Measurements from ENCODE around the gene PRIMA1. TPM values are rescaled to one million over a fixed set of nuclear protein-coding genes. Genes with fewer than 3 reads are reported as not detected.

PRIMA1 gene
- total RNA-seq, 2 donors from 2014 or later = 1.8 to 5.3 TPM

DNA sequence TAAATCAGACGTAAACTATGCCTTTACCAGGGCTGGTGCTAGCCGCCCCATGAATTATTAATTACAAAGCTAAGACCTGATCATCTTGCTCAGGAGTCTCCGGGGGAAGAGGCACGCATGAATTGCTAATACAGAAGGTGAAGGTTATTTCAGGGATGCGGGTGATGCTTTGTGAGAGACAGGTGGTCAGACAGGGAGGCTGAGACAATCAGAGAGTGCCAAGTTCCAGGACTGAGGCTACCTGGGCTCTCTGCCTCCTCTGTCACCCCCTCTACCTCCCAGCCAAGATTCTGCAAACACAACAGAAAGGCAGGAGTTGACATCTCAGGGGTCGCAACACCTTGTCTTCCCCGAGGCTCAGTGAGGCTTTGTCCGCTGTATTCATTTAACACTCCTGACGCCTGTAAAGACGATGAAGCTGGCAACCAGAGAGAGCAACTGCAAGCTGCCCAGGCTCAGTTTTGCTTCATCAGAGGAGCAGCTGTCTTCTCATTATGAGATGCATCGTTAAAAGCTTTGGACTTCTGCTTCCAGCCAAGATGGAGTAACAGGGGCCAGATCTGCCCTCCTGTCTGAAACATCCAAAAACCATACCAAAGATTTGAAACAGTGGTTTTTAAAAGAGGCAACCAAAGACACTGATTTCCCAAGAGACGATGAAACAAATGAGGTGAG is 46.6 kb downstream of the PRIMA1 start:
- DNase-seq (no peak), ATAC-seq (no peak)
- intact Hi-C loops (cut with DNase I, micrococcal nuclease) = no loop called here

DNA sequence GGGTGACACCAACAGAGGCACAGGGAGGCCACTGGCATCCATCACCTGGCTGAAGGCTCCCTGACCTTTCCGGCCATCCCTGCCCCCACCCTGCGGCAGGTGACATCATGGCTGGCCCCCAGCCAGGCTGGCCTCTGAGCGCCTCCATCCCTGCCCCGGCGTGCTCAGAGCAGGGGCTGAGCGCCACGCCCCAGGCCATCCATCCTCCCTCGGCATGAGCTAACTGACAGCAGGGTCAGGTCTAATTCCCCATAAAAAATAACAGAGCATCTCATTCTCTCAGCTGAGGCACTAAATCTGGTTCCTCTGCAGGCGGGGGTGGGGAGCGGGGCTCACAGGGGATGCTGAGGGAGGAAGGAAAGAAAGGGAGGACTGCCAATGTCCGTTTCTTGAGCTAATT is 50.7 kb downstream of the PRIMA1 start:
- intact Hi-C loops (cut with DNase I, micrococcal nuclease) = no loop called here
- no peak for DNase-seq
- no peak for ATAC-seq

DNA sequence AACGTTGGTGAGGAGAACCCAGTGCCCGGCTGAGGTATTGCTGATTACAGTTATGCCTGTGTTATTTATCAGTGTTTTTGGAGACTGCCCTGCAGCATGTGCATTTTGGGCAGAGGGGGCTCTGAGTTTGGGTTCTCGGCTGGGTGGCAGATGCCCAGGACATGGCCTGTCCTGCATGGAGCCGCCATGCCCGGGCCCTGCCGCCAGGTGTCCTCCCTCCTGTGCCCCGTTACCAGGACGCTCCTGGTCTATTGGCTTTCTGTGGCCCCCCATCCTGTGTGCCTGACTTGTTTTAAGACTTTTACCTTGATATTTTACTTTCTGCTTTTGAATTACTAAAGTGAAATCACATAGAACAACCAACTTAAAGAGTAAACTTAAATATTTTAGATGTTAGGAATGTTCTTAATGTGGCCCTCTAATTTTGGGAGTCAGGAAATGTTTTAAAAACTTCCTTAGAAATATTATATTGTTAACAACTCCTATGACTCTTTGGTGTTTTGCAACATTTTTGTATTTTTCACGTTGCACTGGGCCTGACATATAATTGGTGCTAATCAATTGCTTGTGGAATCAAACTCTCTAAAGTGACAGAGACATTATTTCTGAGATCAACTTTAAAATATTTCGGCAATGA is 51.8 kb downstream of the PRIMA1 start:
- ATAC-seq (no peak), DNase-seq (no peak)
- intact Hi-C loops (cut with DNase I, micrococcal nuclease) = no loop called here

DNA sequence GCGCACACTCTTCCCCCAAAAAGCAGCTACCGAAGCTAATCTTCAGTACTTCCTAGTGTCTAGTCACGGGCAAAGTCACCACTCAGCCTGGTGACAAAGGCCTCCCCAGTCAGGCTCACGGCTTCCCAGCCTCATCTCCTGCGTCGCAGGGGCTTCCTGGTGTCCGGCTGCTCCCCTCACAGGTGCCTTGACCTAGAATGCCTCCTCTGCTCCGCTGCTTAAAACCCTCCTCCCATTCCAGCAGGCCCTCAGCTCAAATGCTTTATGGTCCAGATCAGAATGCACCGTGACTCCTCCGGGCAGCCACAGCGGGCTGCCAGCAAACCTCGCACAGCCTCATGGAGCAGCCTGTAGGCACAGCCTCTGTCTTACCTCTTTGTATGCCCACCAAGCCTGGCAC is 53.1 kb downstream of the PRIMA1 start:
- DNase-seq = no peak
- intact Hi-C loops (cut with DNase I, micrococcal nuclease) = no loop called here
- ATAC-seq = no peak

DNA sequence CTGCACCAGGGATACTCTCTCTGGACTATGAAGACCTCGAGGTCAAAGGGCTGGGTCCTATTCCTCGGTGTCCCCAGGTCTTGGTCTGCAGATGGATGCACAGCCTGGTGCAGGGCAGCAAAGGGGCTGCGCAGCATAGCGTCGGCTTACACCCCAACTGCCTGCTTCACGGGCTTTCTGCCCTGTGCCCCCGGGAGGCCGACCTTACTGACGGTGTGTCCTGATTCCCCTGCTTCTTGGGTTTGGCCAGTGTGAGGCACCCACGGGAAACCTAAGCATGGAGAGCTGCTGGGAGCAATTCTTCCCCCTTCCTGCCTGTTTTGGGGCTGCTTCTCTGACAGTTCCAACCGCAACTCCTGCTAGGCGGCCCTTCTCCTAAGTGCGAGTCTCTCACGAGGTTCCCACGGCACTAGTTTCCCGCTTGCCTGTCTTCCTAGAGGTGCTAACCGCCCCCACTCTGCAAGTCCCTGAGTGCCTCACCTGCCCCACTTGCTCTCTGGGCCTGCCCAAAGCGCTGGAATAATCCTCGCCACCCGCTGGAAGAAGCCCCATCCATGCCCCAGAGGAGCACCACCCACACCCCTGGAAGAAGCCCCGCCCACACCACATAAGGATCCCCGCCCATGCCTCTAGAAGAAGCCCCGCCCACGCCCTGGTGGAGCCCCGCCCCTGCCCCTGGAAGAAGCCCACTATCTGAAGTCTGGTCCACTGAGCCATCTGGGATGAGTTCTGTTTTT is 54.0 kb downstream of the PRIMA1 start:
- DNase-seq (no peak), ATAC-seq (no peak)
- intact Hi-C loops (cut with DNase I, micrococcal nuclease) = no loop called here

DNA sequence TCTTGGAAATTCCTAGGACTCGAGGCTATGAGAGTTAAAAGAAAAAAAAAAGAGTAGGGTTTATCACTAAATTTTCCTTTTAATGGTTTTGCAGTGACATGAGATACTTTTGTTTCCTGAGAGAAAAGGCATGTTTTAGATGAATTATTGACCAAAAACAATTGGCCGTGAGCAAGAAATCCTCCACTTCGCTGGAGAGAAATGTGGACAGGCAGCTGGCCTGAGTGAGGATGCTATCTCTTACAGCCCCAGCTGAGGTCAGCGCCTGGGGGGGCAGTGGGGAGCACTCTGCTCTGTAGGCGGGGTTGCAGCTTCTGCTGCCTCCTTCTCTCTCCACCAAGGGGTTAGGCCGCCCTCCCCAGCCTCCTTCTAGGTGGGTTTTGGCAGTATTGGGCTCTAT is 54.7 kb downstream of the PRIMA1 start:
- DNase-seq (no peak), ATAC-seq (no peak)
- intact Hi-C loops (cut with DNase I, micrococcal nuclease) = no loop called here

DNA sequence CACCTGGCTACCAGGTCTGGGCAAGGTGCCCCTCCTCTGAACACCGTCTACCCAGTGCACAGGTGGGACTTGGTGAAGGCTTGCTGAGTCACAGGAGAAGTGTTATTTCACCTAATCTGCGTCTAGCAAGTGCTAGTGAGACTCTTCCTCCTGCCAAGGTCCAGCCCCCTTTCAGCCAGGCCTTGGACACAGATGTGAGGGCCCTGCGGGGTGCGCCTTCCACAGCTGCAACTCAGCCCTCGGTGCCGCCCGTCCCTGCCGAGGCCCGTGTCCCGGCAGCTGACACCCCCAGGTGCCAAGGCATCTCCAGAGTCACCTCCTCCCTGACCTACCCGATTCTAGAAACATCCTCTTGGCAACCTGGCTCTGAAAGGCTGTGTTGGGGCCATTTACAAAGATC is 55.1 kb downstream of the PRIMA1 start:
- DNase-seq = no peak
- ATAC-seq = no peak
- intact Hi-C loops (cut with DNase I, micrococcal nuclease) = no loop called here

DNA sequence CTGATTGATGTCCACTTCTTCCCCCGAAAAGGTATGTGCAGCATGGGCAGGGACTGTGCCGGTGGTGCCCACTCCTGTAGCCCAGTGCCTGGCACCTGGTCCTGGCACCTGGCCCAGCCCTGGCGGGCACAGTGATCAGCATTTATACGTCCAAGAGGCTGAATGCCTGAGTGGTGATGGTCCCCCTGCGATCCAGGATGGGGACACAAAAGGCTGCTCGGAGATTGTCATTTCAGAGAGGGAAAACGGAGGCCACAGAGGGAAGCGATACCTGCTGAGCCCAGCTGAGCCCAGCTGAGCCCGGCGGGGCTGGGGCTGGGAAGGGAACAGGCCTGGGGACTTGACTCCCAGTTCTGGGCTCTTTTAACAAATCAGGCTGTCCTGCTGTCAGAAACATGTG is 55.8 kb downstream of the PRIMA1 start:
- no peak for DNase-seq
- intact Hi-C loops (cut with DNase I, micrococcal nuclease) = no loop called here

DNA sequence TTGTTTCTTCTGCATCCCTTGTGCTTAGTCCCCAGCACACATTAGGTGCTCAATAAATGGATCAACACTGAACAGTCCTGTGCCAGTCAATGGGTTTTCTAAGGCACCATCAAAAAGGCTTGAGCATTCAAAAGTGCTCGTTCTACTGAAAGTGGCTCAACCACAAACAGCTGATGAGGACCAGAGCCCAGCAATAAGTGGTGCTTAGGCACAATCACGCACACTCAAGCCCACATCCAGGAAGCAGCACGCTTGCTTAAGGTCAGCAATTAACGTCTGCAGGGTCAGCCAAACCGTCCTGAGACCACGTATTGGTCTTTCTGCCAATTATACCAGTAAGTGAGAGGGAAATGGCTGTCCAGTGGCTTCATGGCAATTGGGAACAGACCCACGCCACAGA is 56.5 kb downstream of the PRIMA1 start:
- intact Hi-C loops (cut with DNase I, micrococcal nuclease) = no loop called here
- no peak for ATAC-seq
- DNase-seq = no peak

More for the DNA sequence above, 55.8 kb downstream of the PRIMA1 start:
- no peak for ATAC-seq

DNA sequence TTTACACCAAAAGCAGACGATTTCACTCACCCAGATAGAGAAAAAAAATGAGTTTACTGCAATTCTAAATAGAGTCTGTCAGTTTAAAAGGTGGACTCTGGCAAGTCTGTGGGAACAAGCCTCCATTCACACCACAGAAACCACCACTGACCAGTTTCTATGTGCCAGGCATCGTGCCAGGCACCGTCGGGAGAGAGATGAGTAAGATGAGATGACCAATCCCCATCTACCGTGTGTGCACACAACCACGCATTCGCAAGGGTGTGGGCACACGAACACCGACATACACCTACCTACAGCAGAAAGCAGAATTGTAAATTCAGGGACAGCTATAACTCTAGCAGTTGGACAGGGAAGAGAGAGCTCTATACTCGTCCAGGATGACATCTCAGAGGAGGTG is 58.3 kb downstream of the PRIMA1 start:
- no peak for ATAC-seq
- intact Hi-C loops (cut with DNase I, micrococcal nuclease) = no loop called here
- DNase-seq = no peak

DNA sequence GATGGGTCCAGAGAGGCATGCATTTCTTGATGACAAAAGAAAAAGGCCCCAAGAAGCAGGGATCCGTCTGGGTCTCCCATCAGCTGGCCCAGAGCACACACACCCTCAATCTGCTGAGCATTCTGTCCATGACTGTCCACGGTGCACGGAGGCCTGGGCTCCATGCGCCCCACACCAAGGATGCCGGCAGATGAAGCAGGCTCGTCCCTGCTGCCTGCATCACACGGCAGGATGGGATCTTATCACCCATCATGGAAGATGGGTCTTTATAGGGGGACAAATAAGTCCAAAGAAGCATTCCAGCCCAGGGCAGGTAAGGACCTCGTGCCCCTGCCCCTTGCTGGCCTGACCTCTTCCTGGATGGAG is 59.7 kb downstream of the PRIMA1 start:
- no peak for DNase-seq
- ATAC-seq = no peak
- intact Hi-C loops (cut with DNase I, micrococcal nuclease) = no loop called here

DNA sequence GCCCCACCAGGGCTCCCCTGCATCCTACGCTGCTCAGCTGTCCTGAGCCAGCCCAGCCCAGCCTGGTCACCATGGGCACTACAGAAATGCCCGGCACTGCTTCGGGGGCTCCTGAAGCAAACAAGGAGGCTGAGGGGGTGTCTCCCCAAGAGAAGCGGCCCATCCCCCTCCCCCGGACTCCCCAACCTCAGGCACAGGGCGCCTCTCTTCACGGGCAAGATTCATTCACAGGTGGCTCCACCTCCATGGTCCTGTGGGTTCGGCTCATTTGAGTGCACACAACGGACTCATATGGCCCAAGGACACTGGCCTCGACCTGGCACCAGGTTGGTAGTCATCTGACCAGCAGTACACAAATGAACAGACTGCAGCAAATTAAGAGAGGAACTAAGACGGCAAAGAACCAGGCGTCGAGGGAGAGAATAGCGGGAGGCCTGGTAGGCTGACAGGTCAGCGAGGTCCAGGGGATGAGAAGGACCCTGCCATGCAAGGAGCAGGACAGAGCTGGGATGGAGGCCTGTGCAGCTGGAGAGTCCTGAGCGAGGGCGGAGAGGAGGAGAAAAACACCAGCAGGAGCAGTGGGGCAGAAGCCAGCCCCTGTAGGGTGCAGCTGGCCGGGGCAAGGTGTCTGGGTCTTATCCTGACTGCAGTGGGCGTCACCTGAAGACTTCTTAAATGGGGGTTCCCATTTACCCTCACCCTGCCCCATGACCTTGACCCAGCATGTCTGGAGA is 60.2 kb downstream of the PRIMA1 start:
- no peak for DNase-seq
- intact Hi-C loops (cut with DNase I, micrococcal nuclease) = no loop called here
- ATAC-seq = no peak

DNA sequence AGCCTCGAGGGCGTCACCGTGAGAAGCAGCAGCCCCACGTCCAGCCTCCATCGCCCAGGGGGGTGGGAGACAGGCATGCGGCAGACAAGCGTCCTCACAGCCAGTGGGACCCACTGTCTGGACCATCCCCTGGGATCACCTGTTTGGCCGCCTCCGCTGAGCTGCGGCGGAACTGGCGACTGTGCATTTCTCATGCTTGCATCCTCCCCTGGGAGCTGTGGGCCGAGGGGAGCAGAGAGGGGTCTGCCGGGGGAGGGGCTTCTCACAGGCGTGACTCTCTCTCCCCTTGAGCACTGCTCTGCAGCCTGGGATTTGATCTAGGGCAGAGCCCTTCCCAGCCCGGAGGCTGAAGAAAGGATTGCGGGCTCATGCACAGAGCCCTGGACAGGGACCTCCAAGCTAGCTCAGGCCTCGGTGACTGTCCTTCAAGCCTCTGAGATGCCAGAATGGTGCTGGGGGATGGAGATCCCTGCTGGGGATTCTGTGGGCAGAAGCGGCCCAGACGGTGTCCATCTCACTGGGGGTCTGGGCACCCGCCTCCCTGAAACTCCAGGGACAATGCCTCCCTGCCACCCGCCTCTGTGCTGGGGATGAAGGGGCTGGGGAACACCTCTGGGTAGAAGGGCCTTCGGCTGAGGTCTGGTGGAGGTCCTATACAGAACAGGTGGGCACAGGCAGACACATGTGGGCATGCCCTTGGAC is 61.1 kb downstream of the PRIMA1 start:
- intact Hi-C loops (cut with DNase I, micrococcal nuclease) = no loop called here
- DNase-seq (no peak), ATAC-seq (no peak)

DNA sequence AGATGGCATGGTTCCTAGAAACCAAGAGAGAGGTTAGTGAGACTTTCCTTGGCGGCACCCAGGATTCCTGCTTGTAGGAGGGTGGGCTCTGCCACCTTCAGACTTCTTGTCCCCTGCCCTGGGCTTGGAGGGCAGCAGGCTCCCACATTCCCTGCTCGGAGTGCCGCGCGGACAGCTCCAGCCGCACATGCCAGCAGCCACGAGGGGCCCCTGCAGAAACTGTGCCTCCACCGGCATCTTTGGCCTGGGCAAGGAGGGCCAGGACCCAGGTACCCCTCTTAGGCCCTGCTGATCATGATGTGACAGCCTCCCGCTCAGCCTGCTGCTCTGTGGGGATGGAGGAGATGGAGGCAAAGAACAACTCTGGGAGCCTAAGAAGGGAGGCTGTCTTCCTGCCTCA is 62.3 kb downstream of the PRIMA1 start:
- DNase-seq (no peak), ATAC-seq (no peak)
- intact Hi-C loops (cut with DNase I, micrococcal nuclease) = no loop called here

DNA sequence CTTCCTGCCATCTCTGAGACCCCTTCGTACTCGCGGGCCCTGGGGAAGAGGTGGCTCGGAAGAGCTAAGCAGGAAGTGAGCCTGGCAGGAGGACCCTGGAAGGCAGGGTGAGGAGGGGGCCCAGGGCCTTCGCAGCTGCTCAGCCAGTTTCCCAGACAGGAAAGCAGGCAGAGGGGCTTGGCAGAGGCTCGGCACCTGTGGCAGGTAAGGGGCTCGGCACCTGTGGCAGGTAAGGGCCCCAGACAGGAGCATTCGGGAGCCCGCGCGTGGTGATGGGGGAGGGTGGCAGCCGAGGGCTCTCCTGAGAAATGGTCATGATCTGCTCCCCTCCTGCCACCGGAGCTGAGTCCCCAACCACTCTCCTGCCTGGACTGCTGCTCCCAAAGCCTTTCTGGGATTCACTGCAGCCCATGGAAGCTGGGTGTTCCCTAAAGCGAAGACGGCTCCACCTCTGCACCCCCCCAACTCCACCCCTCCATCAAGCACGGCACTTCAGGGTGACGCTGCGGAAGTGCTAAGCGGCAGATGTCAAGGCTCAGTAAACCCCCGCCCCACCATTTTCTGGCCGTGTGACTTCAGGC is 63.2 kb downstream of the PRIMA1 start:
- DNase-seq (no peak), ATAC-seq (no peak)
- intact Hi-C loops (cut with DNase I, micrococcal nuclease) = no loop called here

DNA sequence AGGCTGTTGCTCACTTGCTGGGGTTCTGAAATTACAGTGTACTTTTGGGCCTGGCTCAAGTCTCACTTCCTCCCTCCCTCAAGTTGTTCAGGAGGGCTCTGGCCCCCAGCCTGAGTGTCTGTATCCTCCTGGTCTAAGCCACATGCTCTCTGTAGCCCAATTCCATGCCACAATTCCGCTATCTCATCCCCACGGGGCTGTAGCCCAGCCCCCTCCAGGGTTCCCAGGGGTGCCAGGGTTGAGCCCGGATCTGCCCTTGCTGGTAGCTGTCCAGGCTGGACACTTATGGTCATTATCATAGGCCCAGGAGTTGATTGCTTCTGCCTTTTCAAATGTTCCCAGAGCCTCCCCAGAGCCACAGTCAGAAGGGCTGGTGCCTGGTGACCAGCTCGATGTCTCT is 65.3 kb downstream of the PRIMA1 start:
- no peak for DNase-seq
- ATAC-seq = no peak
- intact Hi-C loops (cut with DNase I, micrococcal nuclease) = no loop called here

DNA sequence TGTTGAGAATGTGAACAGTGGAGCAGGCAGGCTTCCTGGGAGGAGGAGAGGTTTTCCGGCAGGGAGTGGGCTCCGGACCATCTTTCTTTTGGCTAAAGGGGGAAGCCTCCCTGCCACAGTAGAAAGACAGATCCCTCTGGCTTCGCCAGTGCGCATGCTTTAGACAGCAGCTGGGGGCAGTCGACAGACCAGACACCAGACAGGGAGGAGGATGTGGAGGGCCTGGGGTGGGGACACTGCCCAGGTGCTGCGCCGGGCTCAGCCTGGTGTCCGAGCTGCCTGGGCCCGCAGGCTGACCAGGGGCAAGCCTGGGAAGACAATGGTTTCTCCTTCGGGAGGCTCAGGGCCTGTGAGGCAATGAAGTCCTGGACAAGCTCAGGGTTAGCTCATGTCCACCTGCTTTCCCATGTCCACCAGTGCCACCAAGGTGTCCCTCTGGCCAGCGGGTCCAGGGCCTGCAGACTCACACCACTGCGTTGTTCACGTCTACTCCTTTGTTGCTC is 67.3 kb downstream of the PRIMA1 start:
- intact Hi-C loops (cut with DNase I, micrococcal nuclease) = no loop called here
- DNase-seq (no peak), ATAC-seq (no peak)

DNA sequence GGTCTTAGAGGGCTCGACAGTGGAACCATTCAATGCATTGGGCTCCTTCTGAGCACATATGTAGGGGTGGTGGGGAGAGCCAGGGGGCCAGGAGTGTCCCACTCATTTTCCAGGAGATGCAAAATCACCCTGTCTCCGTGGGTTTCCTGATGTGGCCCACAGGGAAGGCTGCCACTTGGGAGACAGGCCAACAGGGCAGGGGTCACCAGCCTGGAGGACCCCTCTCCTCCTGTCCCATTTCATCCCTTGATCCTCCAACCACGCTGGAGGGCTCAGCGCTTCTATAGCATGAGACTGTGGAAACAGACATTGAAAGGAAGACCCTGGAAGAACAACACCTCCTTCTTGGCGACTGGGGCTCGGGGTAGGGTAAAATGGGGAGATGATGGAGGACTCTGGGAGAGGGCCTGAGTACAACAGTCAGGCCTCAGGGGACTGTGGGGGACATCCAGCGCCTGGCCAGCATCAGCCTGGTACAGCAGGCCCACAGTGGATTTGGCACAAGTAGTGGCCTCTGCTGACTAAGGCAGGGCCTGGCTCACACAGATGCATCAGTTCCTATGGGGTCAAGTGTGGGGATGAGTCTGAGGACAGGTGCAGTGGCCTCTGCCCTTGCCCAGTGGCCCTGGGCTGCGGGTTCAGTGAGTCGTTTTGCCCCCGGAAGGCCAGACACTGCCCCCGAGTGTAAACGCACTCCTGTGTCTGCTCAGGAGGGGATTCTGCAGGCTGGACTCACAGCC is 68.0 kb downstream of the PRIMA1 start:
- intact Hi-C loops (cut with DNase I, micrococcal nuclease) = no loop called here
- no peak for DNase-seq
- no peak for ATAC-seq

Measured in left colon (tissue), 2 donors.